SK-N-SH (cell line): Measurements from ENCODE around the gene DGCR6L. TPM values are rescaled to one million over a fixed set of nuclear protein-coding genes. Genes with fewer than 3 reads are reported as not detected.
"Not testable (repeated sequence)": the region's sequence is repeated elsewhere in the genome, so short reads cannot be mapped to it uniquely, and the experiment has no call there.

Experiments
- CTCF ChIA-PET: fragments of 300-600, 350-600 bp; formaldehyde crosslinking; extraction: SDS; loops from one replicate; lab custom pipeline; 2021; lab: Yijun Ruan, JAX
- POLR2A ChIA-PET: fragments of 350-600 bp; sonication (Branson Sonifier 250); formaldehyde crosslinking; extraction: SDS; loops from one replicate; lab custom pipeline; 2020; ENCODE audit warnings: antibody characterized with exemption, inconsistent platforms; lab: Yijun Ruan, JAX
- DNase-seq: peaks from one replicate; pipeline ENCODE4 v3.0.0; 2012
- H2AFZ ChIP-seq: fragments of 200-600 bp; sonication (generic); 2 replicates; pipeline ENCODE4 v1.8.1; 2016; ENCODE audit warnings: antibody characterized with exemption, mild to moderate bottlenecking, low read depth
- H3F3A ChIP-seq: fragments of 200-600 bp; sonication (generic); replicated peaks from 2 replicates; pipeline ENCODE3; 2016; ENCODE audit warnings: antibody characterized with exemption, mild to moderate bottlenecking; ENCODE audit not compliant: insufficient read depth
- H3K27ac ChIP-seq, 2 experiments: fragments of 200-500 bp in 1 of 2; fragments of 200-600 bp in 1 of 2; sonication (Bioruptor generic) in 1 of 2; sonication (generic), shearing (Covaris generic) in 1 of 2; 2 replicates each; pipeline versions ENCODE4 v1.5.1 to v1.6.1; 2014 to 2016; ENCODE audit warnings: low read depth in 2 of 2, inconsistent platforms in 1 of 2, low read length in 1 of 2, mild to moderate bottlenecking in 1 of 2, mixed read lengths in 1 of 2
- H3K27me3 ChIP-seq: fragments of 200-600 bp; sonication (generic), shearing (Covaris generic); 2 replicates; pipeline ENCODE4 v1.6.1; 2016; ENCODE audit warnings: mixed run types; ENCODE audit not compliant: insufficient read depth
- H3K36me3 ChIP-seq, 2 experiments: fragments of 200-500 bp in 1 of 2; fragments of 200-600 bp in 1 of 2; sonication (Bioruptor generic) in 1 of 2; sonication (generic) in 1 of 2; replicated peaks in 1 of 2; 2 replicates each; pipeline versions ENCODE3 to v1.5.1; 2014 to 2016; ENCODE audit warnings: low read length in 1 of 2, mild to moderate bottlenecking in 1 of 2; ENCODE audit not compliant: insufficient read depth in 2 of 2, control insufficient read depth in 1 of 2
- H3K4me1 ChIP-seq, 2 experiments: fragments of 200-500 bp in 1 of 2; fragments of 200-600 bp in 1 of 2; sonication (Bioruptor generic) in 1 of 2; sonication (generic), shearing (Covaris generic) in 1 of 2; 2 replicates each; pipeline versions ENCODE4 v1.5.1 to v1.6.1; 2014 to 2016; ENCODE audit warnings: low read depth in 1 of 2, low read length in 1 of 2, mixed run types in 1 of 2; ENCODE audit not compliant: insufficient read depth in 2 of 2, control insufficient read depth in 1 of 2
- H3K4me2 ChIP-seq: fragments of 200-600 bp; sonication (generic), shearing (Covaris generic); 2 replicates; pipeline ENCODE4 v1.6.1; 2017; ENCODE audit warnings: mixed run types
- H3K4me3 ChIP-seq, 2 experiments: fragments of 200-500 bp in 1 of 2; fragments of 200-600 bp in 1 of 2; sonication (Bioruptor generic) in 1 of 2; sonication (generic), shearing (Covaris generic) in 1 of 2; 2 replicates each; pipeline versions ENCODE4 v1.5.1 to v1.8.1; 2014 to 2016; ENCODE audit warnings: low read depth in 2 of 2, inconsistent platforms in 1 of 2, low read length in 1 of 2, mild to moderate bottlenecking in 1 of 2, mixed read lengths in 1 of 2, moderate library complexity in 1 of 2
- H3K79me2 ChIP-seq: fragments of 200-600 bp; sonication (generic); 2 replicates; pipeline ENCODE4 v1.8.1; 2017; ENCODE audit warnings: mild to moderate bottlenecking; ENCODE audit not compliant: insufficient read depth
- H3K9ac ChIP-seq: fragments of 200-600 bp; sonication (generic); 2 replicates; pipeline ENCODE4 v1.6.1; 2017; ENCODE audit warnings: mixed run types
- H3K9me2 ChIP-seq: fragments of 200-600 bp; sonication (generic); 2 replicates; pipeline ENCODE4 v1.6.1; 2017; ENCODE audit warnings: mixed run types
- H3K9me3 ChIP-seq: fragments of 200-600 bp; sonication (generic); 2 replicates; pipeline ENCODE4 v1.6.1; 2017; ENCODE audit warnings: mixed run types, mild to moderate bottlenecking, moderate library complexity
- H4K20me1 ChIP-seq: fragments of 200-600 bp; sonication (generic); 2 replicates; pipeline ENCODE4 v1.6.1; 2017; ENCODE audit warnings: mild to moderate bottlenecking, mixed run types; ENCODE audit not compliant: insufficient read depth
- CHD2 ChIP-seq: fragments of 150-350 bp; IDR thresholded peaks from 2 replicates; pipeline ENCODE4 v1.6.1; 2018; ENCODE audit warnings: low read length; ENCODE audit not compliant: partially characterized antibody
- CTCF ChIP-seq: fragments of 200-600 bp; sonication (generic); IDR thresholded peaks from 2 replicates; pipeline ENCODE4 v1.6.1; 2017; ENCODE audit warnings: antibody characterized with exemption, mild to moderate bottlenecking, moderate library complexity
- EP300 ChIP-seq, 2 experiments: IDR thresholded peaks; 2 replicates each; pipeline versions ENCODE4 v1.4.0 to v1.6.1; 2012; ENCODE audit warnings: borderline replicate concordance in 1 of 2, low read depth in 1 of 2, low read length in 1 of 2
- EZH2phosphoT487 ChIP-seq: fragments of 200-600 bp; sonication (generic); IDR thresholded peaks from 2 replicates; pipeline ENCODE4 v1.6.1; 2017; ENCODE audit warnings: low read depth, mixed run types, mild to moderate bottlenecking, antibody characterized with exemption, moderate library complexity, borderline replicate concordance
- FOSL2 ChIP-seq: IDR thresholded peaks from 2 replicates; pipeline ENCODE4 v1.4.0; 2012; ENCODE audit warnings: low read depth, mild to moderate bottlenecking, moderate library complexity, borderline replicate concordance
- FOXJ3 ChIP-seq: sonication (generic); formaldehyde crosslinking; IDR thresholded peaks from 2 replicates; pipeline ENCODE4 v1.5.1; 2020; ENCODE audit warnings: mild to moderate bottlenecking, missing genetic modification reagents
- FOXM1 ChIP-seq: IDR thresholded peaks from 2 replicates; pipeline ENCODE4 v1.4.0; 2012; ENCODE audit warnings: low read depth, mild to moderate bottlenecking
- IRF3 ChIP-seq: fragments of 150-350 bp; IDR thresholded peaks from 2 replicates; pipeline ENCODE4 v1.6.1; 2016; ENCODE audit warnings: mild to moderate bottlenecking, low read depth, low read length
- JUND ChIP-seq: IDR thresholded peaks from 2 replicates; pipeline ENCODE4 v1.4.0; 2012
- MEF2A ChIP-seq: IDR thresholded peaks from 2 replicates; pipeline ENCODE4 v1.4.0; 2012; ENCODE audit warnings: low read depth, borderline replicate concordance
- NRF1 ChIP-seq: IDR thresholded peaks from 2 replicates; pipeline ENCODE4 v1.6.1; 2012; ENCODE audit warnings: low read depth, mild to moderate bottlenecking, low read length
- POLR2AphosphoS5 ChIP-seq: IDR thresholded peaks from 2 replicates; pipeline ENCODE4 v1.6.1; 2012; ENCODE audit warnings: low read depth, low read length
- RCOR1 ChIP-seq: fragments of 150-350 bp; IDR thresholded peaks from 2 replicates; pipeline ENCODE4 v1.6.1; 2017; ENCODE audit warnings: antibody characterized with exemption, low read length
- RFX5 ChIP-seq: IDR thresholded peaks from 2 replicates; pipeline ENCODE4 v1.6.1; 2012; ENCODE audit warnings: mild to moderate bottlenecking, improper control_type of control experiment, low read length
- RXRA ChIP-seq: IDR thresholded peaks from 2 replicates; pipeline ENCODE4 v1.4.0; 2012; ENCODE audit warnings: low read depth, mild to moderate bottlenecking, borderline replicate concordance
- SIN3A ChIP-seq: IDR thresholded peaks from 2 replicates; pipeline ENCODE4 v1.6.1; 2012; ENCODE audit warnings: low read depth, mild to moderate bottlenecking, low read length, moderate library complexity, borderline replicate concordance
- SMC3 ChIP-seq: IDR thresholded peaks from 2 replicates; pipeline ENCODE4 v1.6.1; 2012; ENCODE audit warnings: low read depth, low read length, improper control_type of control experiment
- USF1 ChIP-seq: IDR thresholded peaks from 2 replicates; pipeline ENCODE4 v1.4.0; 2012; ENCODE audit warnings: low read depth, borderline replicate concordance
- WGBS: methylation state at CpG from one replicate; pipeline ENCODE4 v1.1.6; 2017; ENCODE audit warnings: low lambda C conversion rate; 5-methylcytosine and 5-hydroxymethylcytosine counted together
- polyA plus RNA-seq, 3 experiments: library from polyadenylated mRNA; depleted of rRNA; stranded (reverse); fragments of >200 nt; gene quantifications; 2 replicates each; pipeline ENCODE4 v1.2.3, GENCODE V29; 2012

Gene DGCR6L
- polyA plus RNA-seq, 1 of the 3 experiments (the other 2 are of a cell fraction): 59.8 TPM

- no peak overlapping the region for H3K9ac ChIP-seq
- no peak for TF ChIP-seq RXRA
- TF ChIP-seq POLR2AphosphoS5: no peak
- TF ChIP-seq EZH2phosphoT487: no peak
- TF ChIP-seq RFX5: no peak
- TF ChIP-seq MEF2A: no peak
- no peak for TF ChIP-seq JUND
- TF ChIP-seq NRF1: no peak
- TF ChIP-seq EP300 (IDR thresholded peaks at IDR 0.05; ENCODE audit: borderline replicate concordance in 1 of 2, low read depth in 1 of 2, low read length in 1 of 2): no peak
- TF ChIP-seq SIN3A: no peak
- TF ChIP-seq USF1: no peak
- TF ChIP-seq FOSL2: no peak
- no peak for TF ChIP-seq RCOR1
- no peak for TF ChIP-seq CTCF
- no peak for TF ChIP-seq IRF3
- no peak for TF ChIP-seq FOXM1
- no peak for TF ChIP-seq FOXJ3
- TF ChIP-seq SMC3: no peak
- TF ChIP-seq CHD2: no peak
- TF ChIP-seq, all 33 proteins: peak for 0
- H3K9me2 ChIP-seq: no peaks in the 10 kb centered on the region
- 3% methylated on average over 22 of the region's 101 CpGs for WGBS
- no peaks in the 10 kb centered on the region for H3K79me2 ChIP-seq
- ChIA-PET POLR2A (no interaction called here), CTCF (no interaction called here)
- no peaks in the 10 kb centered on the region for H3K36me3 ChIP-seq
- no peaks in the 10 kb centered on the region for H3F3A ChIP-seq
- no peaks in the 10 kb centered on the region for H3K9me3 ChIP-seq
- no peak overlapping the region for H2AFZ ChIP-seq
- H3K27me3 ChIP-seq: no peaks in the 10 kb centered on the region
- DNase-seq: peak; percentile 53
- H4K20me1 ChIP-seq: no peaks in the 10 kb centered on the region
- peaks cover 0 to 26% of the 10 kb centered on the region in 2 experiments; a peak in 1 of 4 replicates for H3K4me1 ChIP-seq
- no peak overlapping the region; a peak in 1 of 4 replicates for H3K27ac ChIP-seq
- peak overlapping the region; percentile 29 to 47; a peak in 3 of 4 replicates for H3K4me3 ChIP-seq
- H3K4me2 ChIP-seq: peak overlapping the region; percentile 62; the same call in 1 of the 2 replicates
These were observed 52.2 kb downstream of the DGCR6L start for GRCh38 chr22:20267441-20268278.

GRCh38 chr22:20266667-20267440 lies 53.0 kb downstream of the DGCR6L start:
- DNase-seq, H3K36me3 ChIP-seq, H2AFZ ChIP-seq, H3K4me2 ChIP-seq, H3F3A ChIP-seq, H3K79me2 ChIP-seq, H3K4me3 ChIP-seq, H3K9me2 ChIP-seq, H4K20me1 ChIP-seq, H3K9me3 ChIP-seq, POLR2A ChIA-PET, CTCF ChIA-PET, H3K27me3 ChIP-seq, H3K27ac ChIP-seq, H3K9ac ChIP-seq: not testable (repeated sequence)
- 93% methylated on average over 6 of the region's 33 CpGs for WGBS
- peaks cover 0 to 25% of the 10 kb centered on the region in 2 experiments; a peak in 1 of 4 replicates for H3K4me1 ChIP-seq
